Measurements from ENCODE around the gene ADAM30.

- no peak for TF ChIP-seq CTCF (IDR thresholded peaks at IDR 0.05; ENCODE audit: low read depth, low read length)
- TF ChIP-seq EZH2phosphoT487 (IDR thresholded peaks at IDR 0.05; ENCODE audit: low read depth) = no peak
Measured at GRCh38 chr1:119902775-119903442, 6.6 kb upstream of the ADAM30 start.
